A549 (cell line): Measurements from ENCODE around the gene RMC1.

Experiments used
- CHD4 ChIP-seq: fragments of 200-600 bp; sonication (generic); IDR thresholded peaks from 2 replicates; pipeline ENCODE4 v1.6.1; 2016; ENCODE audit warnings: antibody characterized with exemption, mild to moderate bottlenecking, borderline replicate concordance
- CTCF ChIP-seq: fragments of >200 bp; sonication (Bioruptor Twin); formaldehyde crosslinking; IDR thresholded peaks from 3 replicates; pipeline ENCODE4 v1.5.1; 2016
- EP300 ChIP-seq, 2 experiments: fragments of >200 bp; sonication (Bioruptor Twin); formaldehyde crosslinking; IDR thresholded peaks; 2 replicates in 1 of 2; 3 replicates in 1 of 2; pipeline ENCODE4 v1.6.1; 2016 to 2017
- HMGXB4 ChIP-seq: fragments of 250-450 bp; sonication (Bioruptor Pico); IDR thresholded peaks from 2 replicates; pipeline ENCODE4 v1.5.0; 2021; ENCODE audit warnings: mild to moderate bottlenecking, moderate library complexity, borderline replicate concordance
- JUN ChIP-seq, 2 experiments: fragments of >200 bp; sonication (Bioruptor Twin); formaldehyde crosslinking; IDR thresholded peaks; 2 replicates in 1 of 2; 3 replicates in 1 of 2; pipeline ENCODE4 v1.6.1; 2016 to 2017
- KDM1A ChIP-seq: fragments of 200-600 bp; sonication (generic); IDR thresholded peaks from 2 replicates; pipeline ENCODE4 v1.6.1; 2016; ENCODE audit warnings: low read depth, mild to moderate bottlenecking
- MAFK ChIP-seq: fragments of 450-650 bp; IDR thresholded peaks from 2 replicates; pipeline ENCODE4 v1.6.1; 2014; ENCODE audit not compliant: partially characterized antibody
- MAZ ChIP-seq: fragments of 150-350 bp; IDR thresholded peaks from 2 replicates; pipeline ENCODE4 v1.6.1; 2014; ENCODE audit warnings: antibody characterized with exemption, low read depth, low read length, borderline replicate concordance
- POLR2A ChIP-seq: IDR thresholded peaks from 2 replicates; pipeline ENCODE4 v1.6.1; 2012; ENCODE audit warnings: mild to moderate bottlenecking, low read length
- RAD21 ChIP-seq, 2 experiments: fragments of >200 bp in 1 of 2; sonication (Bioruptor Twin) in 1 of 2; formaldehyde crosslinking in 1 of 2; IDR thresholded peaks in 1 of 2; conservative IDR thresholded peaks in 1 of 2; 2 replicates in 1 of 2; 3 replicates in 1 of 2; pipeline ENCODE4 v1.6.1; 2012 to 2018; ENCODE audit warnings: inconsistent platforms in 1 of 2

- TF ChIP-seq CTCF (no peak), POLR2A (no peak), KDM1A (no peak), MAFK (no peak), RAD21 (conservative IDR thresholded peaks at IDR 0.05 in 1 of 2, IDR thresholded peaks at IDR 0.05 in 1 of 2) (no peak), CHD4 (no peak), EP300 (IDR thresholded peaks at IDR 0.05) (no peak), MAZ (no peak), HMGXB4 (CRISPR knock-in tag) (no peak), JUN (IDR thresholded peaks at IDR 0.05) (no peak)
Measured at GRCh38 chr18:23553887-23554286, 50.6 kb downstream of the RMC1 start.
